OCI-LY1 (cell line): ENCODE results near the gene NLRP6.
"Not testable (repeated sequence)": the region's sequence is repeated elsewhere in the genome, so short reads cannot be mapped to it uniquely, and the experiment has no call there.

Experiments used
- H2AFZ ChIP-seq: fragments of 200-600 bp; sonication (generic), shearing (Covaris generic); 2 replicates; pipeline ENCODE4 v1.6.0; 2014; ENCODE audit warnings: antibody characterized with exemption, mild to moderate bottlenecking, low read length
- H3F3A ChIP-seq: fragments of 200-600 bp; sonication (generic), shearing (Covaris generic); 2 replicates; pipeline ENCODE4 v1.6.0; 2014; ENCODE audit warnings: mild to moderate bottlenecking, antibody characterized with exemption, low read length, moderate library complexity; ENCODE audit not compliant: insufficient read depth
- H3K27ac ChIP-seq: fragments of 200-600 bp; sonication (generic); 2 replicates; pipeline ENCODE4 v1.5.1; 2014; ENCODE audit warnings: low read length, mixed run types, mild to moderate bottlenecking, low read depth; ENCODE audit not compliant: poor library complexity, severe bottlenecking
- H3K27me3 ChIP-seq: fragments of 200-600 bp; sonication (generic); 2 replicates; pipeline ENCODE4 v1.6.0; 2014; ENCODE audit warnings: antibody characterized with exemption, mild to moderate bottlenecking, low read length, moderate library complexity; ENCODE audit not compliant: insufficient read depth
- H3K36me3 ChIP-seq: fragments of 200-600 bp; sonication (generic); 2 replicates; pipeline ENCODE4 v1.6.1; 2014; ENCODE audit warnings: mild to moderate bottlenecking, antibody characterized with exemption, low read length, moderate library complexity, mixed read lengths; ENCODE audit not compliant: insufficient read depth
- H3K4me1 ChIP-seq: fragments of 200-600 bp; sonication (generic); 2 replicates; pipeline ENCODE4 v1.5.1; 2014; ENCODE audit warnings: mild to moderate bottlenecking, low read length, moderate library complexity; ENCODE audit not compliant: insufficient read depth, severe bottlenecking
- H3K4me2 ChIP-seq: fragments of 200-600 bp; sonication (generic), shearing (Covaris generic); 2 replicates; pipeline ENCODE4 v1.6.1; 2014; ENCODE audit warnings: low read length
- H3K4me3 ChIP-seq: fragments of 200-600 bp; sonication (generic); 2 replicates; pipeline ENCODE4 v1.5.1; 2014; ENCODE audit warnings: low read length, low read depth, mild to moderate bottlenecking, mixed read lengths; ENCODE audit not compliant: poor library complexity, severe bottlenecking
- H3K79me2 ChIP-seq: fragments of 200-600 bp; shearing (Covaris generic); 2 replicates; pipeline ENCODE4 v1.6.1; 2016; ENCODE audit warnings: mixed run types, low read length, mixed read lengths; ENCODE audit not compliant: insufficient read depth
- H3K9ac ChIP-seq: fragments of 200-600 bp; sonication (generic), shearing (Covaris generic); 2 replicates; pipeline ENCODE4 v1.6.1; 2014; ENCODE audit warnings: mild to moderate bottlenecking, low read length, mixed read lengths
- H3K9me2 ChIP-seq: fragments of 200-600 bp; sonication (generic), shearing (Covaris generic); 2 replicates; pipeline ENCODE4 v1.6.1; 2014; ENCODE audit warnings: low read depth, mild to moderate bottlenecking, low read length, mixed read lengths
- H3K9me3 ChIP-seq: fragments of 200-600 bp; shearing (Covaris generic); 2 replicates; pipeline ENCODE4 v1.6.1; 2014; ENCODE audit warnings: low read length, mixed read lengths
- H4K20me1 ChIP-seq: fragments of 200-600 bp; sonication (generic), shearing (Covaris generic); 2 replicates; pipeline ENCODE4 v1.6.0; 2016; ENCODE audit warnings: mild to moderate bottlenecking, low read length; ENCODE audit not compliant: insufficient read depth
- CTCF ChIP-seq: fragments of 200-600 bp; sonication (generic), shearing (Covaris generic); IDR thresholded peaks from 2 replicates; pipeline ENCODE4 v1.5.1; 2017; ENCODE audit warnings: mild to moderate bottlenecking, antibody characterized with exemption, low read length, moderate library complexity, mixed read lengths
- EZH2 ChIP-seq: fragments of 200-600 bp; sonication (generic), shearing (Covaris generic); IDR thresholded peaks from 2 replicates; pipeline ENCODE4 v1.8.0; 2017; ENCODE audit warnings: borderline replicate concordance, mixed run types, mild to moderate bottlenecking, antibody characterized with exemption, low read length, moderate library complexity, mixed read lengths

The NLRP6 gene

GRCh38 chr11:315516-315994 lies 37.3 kb downstream of the NLRP6 start:
- Histone ChIP-seq H3K79me2 (no peaks in the 10 kb centered on the region), H3K4me3 (no peak overlapping the region), H2AFZ (no peak overlapping the region), H3K9ac (no peak overlapping the region), H3K27ac (no peak overlapping the region), H3K9me2 (no peaks in the 10 kb centered on the region), H3K4me1 (peaks cover 8% of the 10 kb centered on the region), H3K4me2 (no peak overlapping the region), H3F3A (no peaks in the 10 kb centered on the region), H3K9me3 (no peaks in the 10 kb centered on the region), H3K36me3 (no peaks in the 10 kb centered on the region), H4K20me1 (no peaks in the 10 kb centered on the region), H3K27me3 (peaks cover 10% of the 10 kb centered on the region)
- TF ChIP-seq EZH2 (no peak), CTCF (no peak)

GRCh38 chr11:316031-316701 lies 38.0 kb downstream of the NLRP6 start:
- Histone ChIP-seq H3K4me2 (no peak overlapping the region), H2AFZ (no peak overlapping the region), H3K9me2 (no peaks in the 10 kb centered on the region), H3K27ac (no peak overlapping the region), H3F3A (no peaks in the 10 kb centered on the region), H3K9ac (no peak overlapping the region), H3K36me3 (no peaks in the 10 kb centered on the region), H3K79me2 (no peaks in the 10 kb centered on the region), H3K4me1 (peaks cover 8% of the 10 kb centered on the region), H3K9me3 (no peaks in the 10 kb centered on the region), H3K27me3 (peaks cover 10% of the 10 kb centered on the region), H4K20me1 (no peaks in the 10 kb centered on the region), H3K4me3 (no peak overlapping the region)
- no peak for TF ChIP-seq EZH2
- no peak for TF ChIP-seq CTCF

GRCh38 chr11:316891-317301 lies 38.7 kb downstream of the NLRP6 start:
- H3K4me3 ChIP-seq: no peak overlapping the region

GRCh38 chr11:317668-318404 lies 39.6 kb downstream of the NLRP6 start:
- not testable (repeated sequence) for H3K9ac ChIP-seq

More at GRCh38 chr11:316891-317301, 38.7 kb downstream of the NLRP6 start:
- H3F3A ChIP-seq: no peaks in the 10 kb centered on the region
- no peaks in the 10 kb centered on the region for H3K36me3 ChIP-seq
- H4K20me1 ChIP-seq: no peaks in the 10 kb centered on the region
- H3K9me3 ChIP-seq: no peaks in the 10 kb centered on the region
- TF ChIP-seq CTCF (no peak), EZH2 (no peak)
- H3K27ac ChIP-seq: no peak overlapping the region
- no peak overlapping the region for H3K9ac ChIP-seq
- no peaks in the 10 kb centered on the region for H3K79me2 ChIP-seq
- peaks cover 7% of the 10 kb centered on the region for H3K27me3 ChIP-seq
- H3K9me2 ChIP-seq: no peaks in the 10 kb centered on the region
- peaks cover 8% of the 10 kb centered on the region for H3K4me1 ChIP-seq
- H3K4me2 ChIP-seq: no peak overlapping the region
- H2AFZ ChIP-seq: no peak overlapping the region

GRCh38 chr11:318405-319120 lies 40.4 kb downstream of the NLRP6 start:
- not testable (repeated sequence) for H3K27ac ChIP-seq, H3F3A ChIP-seq, H3K79me2 ChIP-seq, H3K4me3 ChIP-seq, H3K9me3 ChIP-seq, H3K4me2 ChIP-seq, H3K9me2 ChIP-seq, H3K27me3 ChIP-seq, H2AFZ ChIP-seq, H4K20me1 ChIP-seq, H3K4me1 ChIP-seq, H3K36me3 ChIP-seq, H3K9ac ChIP-seq

More at GRCh38 chr11:317668-318404, 39.6 kb downstream of the NLRP6 start:
- H3F3A ChIP-seq, H2AFZ ChIP-seq, H3K36me3 ChIP-seq, H4K20me1 ChIP-seq, H3K4me3 ChIP-seq, H3K4me2 ChIP-seq, H3K79me2 ChIP-seq, H3K9me3 ChIP-seq, H3K27me3 ChIP-seq, H3K9me2 ChIP-seq, H3K27ac ChIP-seq, H3K4me1 ChIP-seq: not testable (repeated sequence)
